Jurkat, Clone E6-1 (cell line): Measurements from ENCODE around the gene CCNY. TPM values are rescaled to one million over a fixed set of nuclear protein-coding genes. Genes with fewer than 3 reads are reported as not detected.
"Not testable (repeated sequence)": the region's sequence is repeated elsewhere in the genome, so short reads cannot be mapped to it uniquely, and the experiment has no call there.

Source experiments
- DNase-seq: peaks from one replicate; pipeline ENCODE4 v3.0.0-alpha.2; 2011; ENCODE audit warnings: low read depth, low spot score
- H3K4me3 ChIP-seq: 2 replicates; pipeline ENCODE4 v1.5.1; 2011; ENCODE audit warnings: mild to moderate bottlenecking, low read length, control low read depth, moderate library complexity
- polyA plus RNA-seq: library from polyadenylated mRNA; unstranded; fragments of >200 nt; gene quantifications from one replicate; pipeline ENCODE4 v1.2.1, GENCODE V29; 2012; ENCODE audit warnings: missing spikeins; ENCODE audit not compliant: insufficient read length, insufficient read depth

CCNY gene
- polyA plus RNA-seq = 43.3 TPM

DNA sequence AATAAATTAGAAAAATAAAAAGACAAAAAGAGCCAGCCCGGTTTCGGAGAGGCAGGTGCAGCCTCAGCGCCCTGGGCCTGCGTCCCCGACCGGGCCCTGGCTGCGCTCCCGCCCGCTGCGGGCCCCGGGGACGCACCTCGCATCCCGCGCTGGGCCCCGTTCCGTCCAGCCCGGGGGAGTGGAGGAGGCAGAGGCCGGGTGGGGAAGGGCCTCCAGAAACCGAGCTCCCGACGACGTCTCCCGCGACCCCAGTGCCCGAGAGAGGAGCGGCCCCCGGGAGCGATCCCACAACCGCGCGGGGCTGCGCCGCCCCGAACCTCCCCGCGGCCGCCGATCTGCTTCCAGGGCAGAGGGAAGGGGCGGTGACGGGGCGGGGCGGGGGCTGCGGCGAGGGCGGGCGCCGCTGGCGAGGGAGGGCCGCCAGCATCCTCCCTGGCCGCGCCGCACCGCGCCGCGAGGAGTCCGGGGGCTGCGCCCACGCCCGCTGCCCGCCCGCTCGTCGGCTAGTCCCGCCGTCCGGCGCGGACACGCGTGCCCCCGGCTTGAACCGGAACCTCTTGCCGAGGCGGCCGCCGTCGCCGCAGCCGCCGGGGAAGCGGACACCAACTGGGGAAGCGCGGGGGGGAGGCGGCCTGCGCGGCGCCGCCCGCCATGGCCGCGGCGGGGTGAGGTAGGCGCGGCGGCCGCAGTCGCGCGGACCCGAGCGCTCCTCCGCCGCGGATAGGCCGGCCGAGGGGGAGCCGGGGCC is at the start of gene CCNY:
Gene CCNY, plus strand, starts transcription at position 426 of the 748 bp plus-strand sequence. CDS start 545 bp downstream, outside the sequence.
- peak within 1 kb of the TSS; percentile 80 for H3K4me3 ChIP-seq
- DNase-seq = peak; percentile 28

DNA sequence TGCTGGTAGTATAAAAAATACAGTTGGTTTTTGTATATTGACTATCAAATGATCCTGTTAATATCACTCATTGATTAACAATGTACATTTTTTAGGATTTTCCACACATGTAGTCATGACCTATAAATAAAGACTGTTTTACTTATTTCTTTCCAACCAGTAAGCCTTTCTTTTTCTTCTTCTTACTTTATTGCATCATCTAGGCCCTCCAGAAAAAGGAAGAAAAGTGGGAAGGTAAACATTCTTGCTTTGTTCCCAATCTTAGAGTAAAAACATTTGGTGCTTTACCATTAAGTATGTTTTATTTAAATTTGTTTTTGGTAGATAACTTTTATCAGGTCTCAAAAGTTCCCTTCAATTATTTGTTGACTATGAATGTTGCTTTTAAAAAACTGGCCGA is 47.1 kb upstream of the CCNY start:
- no peak for DNase-seq
- no peak overlapping the region for H3K4me3 ChIP-seq

DNA sequence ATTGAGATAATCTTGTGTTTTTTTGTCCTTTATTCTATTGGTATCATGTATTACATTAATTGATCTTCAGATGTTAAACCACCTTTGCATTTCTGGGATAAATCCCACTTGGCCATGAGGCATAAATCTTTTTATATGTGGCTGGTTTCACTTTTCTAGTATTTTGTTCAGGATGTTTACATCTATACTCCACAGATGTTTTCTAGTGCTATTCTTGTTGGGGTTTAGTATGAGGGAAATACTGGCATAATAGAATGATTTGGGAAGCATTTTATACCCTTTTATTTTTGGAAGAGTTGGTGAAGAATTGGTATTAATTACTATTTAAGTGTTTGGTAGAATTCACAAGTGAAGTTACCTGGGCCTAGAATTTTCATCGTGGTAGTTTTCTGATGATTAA is 41.8 kb upstream of the CCNY start:
- no peak for DNase-seq

DNA sequence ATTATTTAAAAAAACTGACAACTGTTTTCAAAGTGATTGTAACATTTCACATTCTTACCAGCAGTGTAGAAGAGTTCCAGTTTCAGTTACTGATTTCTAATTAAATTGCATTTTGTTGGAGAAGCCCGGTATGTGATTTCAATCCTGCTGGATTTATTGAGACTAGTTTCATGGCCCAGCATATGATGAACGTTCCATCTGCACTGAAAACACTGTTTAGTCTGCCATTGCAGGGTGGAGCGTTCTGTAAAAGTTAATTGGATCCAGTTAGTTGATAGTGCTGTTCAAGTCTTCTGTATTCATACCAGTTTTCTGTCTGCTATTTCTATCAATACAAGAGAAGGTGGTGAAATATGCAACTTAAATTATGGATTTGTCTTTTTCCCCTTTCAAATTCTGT is 37.3 kb upstream of the CCNY start:
- DNase-seq = no peak
- H3K4me3 ChIP-seq = no peak overlapping the region

More for the DNA sequence above, 41.8 kb upstream of the CCNY start:
- H3K4me3 ChIP-seq = no peak overlapping the region

DNA sequence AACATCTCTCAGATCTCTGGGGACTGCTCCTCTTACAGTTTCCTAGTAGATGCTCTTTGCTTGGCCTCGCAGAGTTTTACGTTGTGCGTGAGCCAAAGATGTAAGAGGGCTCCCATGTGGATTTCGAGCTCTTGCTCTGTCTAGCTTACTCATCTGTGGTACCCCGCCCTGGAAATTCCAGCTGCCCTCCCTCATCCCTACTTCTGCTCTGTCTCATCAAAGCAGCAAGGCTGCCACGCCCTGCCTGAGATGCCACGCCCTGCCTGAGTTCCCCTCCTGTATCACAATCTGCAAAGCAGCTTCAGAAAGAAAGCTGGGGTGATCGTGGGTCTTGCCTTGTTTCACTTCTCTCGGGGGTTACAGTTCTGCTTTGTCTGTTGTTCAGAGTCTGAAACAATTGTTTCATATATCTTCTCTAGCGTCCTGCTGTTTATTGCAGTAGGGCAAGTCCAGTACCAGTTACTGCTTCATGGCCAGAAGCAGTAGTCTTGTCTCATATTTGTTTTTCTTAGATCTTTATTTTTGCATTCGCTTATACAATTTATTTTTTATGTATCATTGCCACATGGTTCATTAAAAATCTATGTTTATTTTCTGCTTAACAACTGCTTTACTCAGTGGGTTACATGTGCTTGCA is 36.1 kb upstream of the CCNY start:
- H3K4me3 ChIP-seq = no peak overlapping the region
- no peak for DNase-seq

DNA sequence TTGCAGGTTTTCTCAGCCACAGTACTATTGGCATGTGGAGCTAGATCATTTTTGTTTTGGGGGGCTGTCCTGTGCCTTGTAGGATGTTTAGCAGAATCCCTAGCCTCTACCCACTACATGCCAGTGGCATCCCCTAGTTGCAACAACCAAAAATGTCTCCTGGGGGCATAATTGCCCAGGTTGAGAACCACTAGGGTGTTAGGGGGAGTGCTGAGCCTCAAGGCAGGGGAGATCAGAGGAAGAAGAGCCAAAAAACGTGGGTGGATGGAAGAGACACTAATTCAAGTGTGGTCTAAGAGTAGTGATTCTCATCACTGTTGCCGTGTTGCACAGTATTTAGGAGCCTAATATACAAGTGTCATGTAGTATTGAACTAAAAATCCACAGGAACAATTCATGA is 31.7 kb upstream of the CCNY start:
- H3K4me3 ChIP-seq = no peak overlapping the region
- peak; percentile 9 for DNase-seq

DNA sequence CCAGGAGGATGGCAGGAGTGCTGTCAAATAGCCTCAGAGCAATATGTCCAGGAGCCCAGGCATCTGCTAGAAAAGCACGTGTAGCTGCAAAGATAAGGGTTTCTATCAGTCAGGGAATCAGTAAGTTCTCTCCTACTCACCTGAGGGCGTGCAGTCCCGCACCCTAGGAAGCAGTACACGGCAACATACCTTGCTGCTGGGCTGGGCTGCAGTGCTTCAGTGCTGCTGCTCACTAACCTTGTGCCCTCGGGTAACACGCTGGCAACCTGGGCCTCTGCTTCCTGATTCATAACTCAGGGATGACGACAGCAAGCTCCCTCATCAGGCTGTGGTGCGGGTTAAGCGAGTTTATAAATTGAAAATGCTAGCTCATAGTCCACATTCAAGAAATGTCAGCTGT is 29.5 kb upstream of the CCNY start:
- no peak for DNase-seq
- no peak overlapping the region for H3K4me3 ChIP-seq

DNA sequence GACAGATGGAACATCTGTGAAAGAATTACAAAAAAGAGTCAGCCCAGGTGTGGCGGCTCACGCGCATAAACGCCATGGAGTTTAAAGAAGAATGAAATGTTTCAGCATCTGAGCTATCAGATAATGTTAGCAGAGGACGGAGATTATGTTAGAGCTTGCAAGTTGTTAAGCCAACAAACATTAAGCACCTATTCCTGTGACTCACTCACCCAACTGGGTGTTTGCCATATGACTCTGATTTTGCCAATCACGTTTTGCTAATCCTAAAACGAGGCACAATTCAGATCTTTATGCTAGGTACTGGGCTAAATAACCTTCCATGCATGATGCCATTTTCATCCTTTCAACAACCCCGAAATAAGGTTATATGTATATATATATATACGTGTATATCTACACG is 29.0 kb upstream of the CCNY start:
- no peak for DNase-seq
- H3K4me3 ChIP-seq = no peak overlapping the region

DNA sequence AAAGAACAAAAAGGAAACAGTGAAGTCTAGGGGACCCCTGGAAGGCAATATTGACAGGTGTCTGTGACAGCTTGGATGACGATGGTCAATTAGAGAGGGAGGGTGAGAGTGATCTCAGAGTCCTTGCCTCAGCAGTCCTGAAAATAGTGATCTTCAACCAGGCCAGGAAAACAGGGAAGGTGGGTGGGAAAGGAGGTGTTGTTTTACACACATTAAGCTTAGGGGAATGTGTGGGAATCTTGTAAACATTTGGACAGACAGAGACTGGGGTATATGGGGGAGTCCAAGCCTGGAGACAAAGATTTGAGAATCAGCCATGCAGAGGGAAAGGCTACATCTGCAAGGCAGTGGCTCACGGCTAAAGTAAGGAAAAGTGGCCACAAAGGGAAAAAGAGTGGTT is 27.5 kb upstream of the CCNY start:
- no peak for DNase-seq
- H3K4me3 ChIP-seq = no peak overlapping the region

DNA sequence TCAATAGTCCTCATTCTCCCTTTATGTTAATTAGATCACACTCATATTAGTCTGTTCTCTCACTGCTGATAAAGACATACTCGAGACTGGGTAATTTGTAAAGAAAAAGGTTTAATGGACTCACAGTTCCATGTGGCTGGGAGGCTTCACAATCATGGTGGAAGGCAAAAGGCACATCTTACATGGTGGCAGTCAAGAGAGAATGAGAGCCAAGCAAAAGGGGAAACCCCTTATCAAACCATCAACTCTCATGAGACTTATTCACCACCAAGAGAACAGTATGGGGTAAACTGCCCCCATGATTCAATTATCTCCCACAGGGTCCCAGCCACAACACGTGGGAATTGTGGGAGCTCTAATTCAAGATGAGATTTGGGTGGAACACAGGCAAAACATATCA is 22.2 kb upstream of the CCNY start:
- not testable (repeated sequence) for H3K4me3 ChIP-seq, DNase-seq

DNA sequence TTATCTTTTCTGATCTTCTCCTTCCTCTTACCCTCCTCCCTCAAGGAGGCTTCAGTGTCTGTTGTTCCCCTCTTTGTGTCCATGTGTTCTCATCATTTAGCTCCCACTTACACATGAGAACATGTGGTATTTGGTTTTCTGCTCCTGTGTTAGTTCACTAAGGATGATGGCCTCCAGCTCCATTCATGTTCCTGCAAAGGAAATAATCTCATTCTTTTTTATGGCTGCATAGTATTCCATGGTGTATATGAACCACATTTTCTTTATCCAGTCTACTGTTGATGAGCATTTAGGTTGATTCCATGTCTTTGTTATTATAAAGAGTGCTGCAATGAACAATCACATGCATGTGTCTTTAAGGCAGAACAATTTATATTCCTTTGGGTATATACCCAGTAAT is 21.1 kb upstream of the CCNY start:
- not testable (repeated sequence) for H3K4me3 ChIP-seq

DNA sequence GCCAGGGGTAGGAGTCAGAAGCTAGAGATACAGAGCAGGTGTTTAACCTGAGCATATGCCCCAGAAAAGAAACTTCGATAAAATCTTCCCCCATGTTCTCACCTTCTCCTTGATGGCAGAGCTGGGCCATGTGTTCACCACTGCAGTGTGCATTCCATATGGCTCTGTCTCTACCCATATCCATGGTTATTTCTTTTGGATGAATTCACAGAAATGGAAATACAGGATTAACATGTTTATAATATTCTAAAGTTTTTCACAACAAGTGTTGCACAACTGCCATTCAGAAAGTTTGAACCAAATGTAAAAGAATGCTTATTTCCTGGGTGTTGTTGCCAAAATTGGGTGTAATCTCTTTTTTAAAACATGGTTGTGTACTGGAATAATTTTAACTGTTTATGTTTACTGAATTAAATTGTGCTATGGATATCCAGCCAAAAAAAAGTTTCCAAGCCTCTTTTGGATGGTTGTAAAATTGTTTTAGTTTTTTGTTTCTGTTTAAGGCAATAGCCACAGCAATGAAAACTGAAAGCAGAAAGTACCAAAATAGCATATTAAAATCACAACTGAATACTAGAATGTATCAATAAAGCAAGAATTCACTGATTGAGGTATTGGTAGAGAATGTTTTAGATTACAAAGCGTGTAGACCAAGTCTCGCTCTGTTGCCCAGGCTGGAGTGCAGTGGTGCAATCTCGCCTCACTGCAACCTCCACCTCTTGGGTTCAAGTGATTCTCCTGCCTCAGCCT is 19.9 kb upstream of the CCNY start:
- DNase-seq = no peak

More for the DNA sequence above, 21.1 kb upstream of the CCNY start:
- not testable (repeated sequence) for DNase-seq

DNA sequence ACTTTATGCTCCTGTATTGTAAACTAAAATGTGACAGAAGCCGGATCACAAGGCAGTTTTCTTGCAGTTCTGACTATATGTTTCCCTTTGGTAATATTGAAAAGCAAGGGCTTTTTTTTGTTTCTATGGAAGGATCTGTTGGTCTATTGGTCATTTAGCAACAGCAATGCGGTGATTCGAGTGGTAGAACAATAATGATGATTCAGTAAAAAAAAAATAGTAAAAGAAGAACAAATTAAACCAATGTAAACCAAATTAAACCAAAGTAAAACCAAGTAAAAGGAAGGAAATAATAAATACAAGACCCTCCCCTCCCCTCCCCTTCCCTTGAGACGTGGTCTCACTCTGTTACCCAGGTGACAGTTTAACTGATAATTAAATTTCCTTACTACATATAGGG is 17.8 kb upstream of the CCNY start:
- no peak for DNase-seq
- H3K4me3 ChIP-seq = no peak overlapping the region

More for the DNA sequence above, 19.9 kb upstream of the CCNY start:
- no peak overlapping the region for H3K4me3 ChIP-seq

DNA sequence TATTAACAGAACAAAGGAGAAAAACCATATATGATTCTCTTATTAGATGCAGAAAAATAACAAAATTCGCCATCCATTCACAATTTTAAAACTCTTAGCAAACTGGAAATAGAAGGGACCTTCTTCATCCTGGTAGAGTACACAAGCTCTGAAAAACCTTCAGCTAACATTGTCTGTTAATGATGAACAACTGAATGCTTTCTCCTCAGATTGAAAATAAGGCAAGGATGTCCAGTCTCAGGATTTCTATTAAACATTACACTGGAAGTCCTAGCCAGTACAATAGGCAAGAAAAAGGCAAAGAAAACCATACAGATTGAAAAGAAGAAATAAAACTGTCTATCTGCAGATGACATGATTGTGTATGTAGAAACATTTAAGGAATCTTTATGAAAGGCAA is 16.0 kb upstream of the CCNY start:
- DNase-seq = no peak
- no peak overlapping the region for H3K4me3 ChIP-seq

DNA sequence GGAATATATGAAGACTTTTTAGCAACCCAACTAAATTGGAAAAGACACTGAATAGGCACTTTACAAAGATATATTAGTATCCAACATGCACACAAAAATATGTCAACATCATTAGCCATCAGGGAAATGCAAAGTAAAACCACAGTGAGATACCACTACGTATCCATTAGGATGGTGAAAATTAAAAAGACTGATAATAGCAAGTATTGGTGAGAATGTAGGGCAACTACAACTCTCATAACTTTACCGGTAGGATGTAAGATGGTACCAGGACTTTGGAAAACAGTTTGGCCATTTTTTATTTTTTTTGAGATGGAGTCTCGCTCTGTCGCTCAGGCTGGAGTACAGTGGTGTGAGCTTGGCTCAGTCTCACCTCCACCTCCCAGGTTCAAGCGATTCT is 13.7 kb upstream of the CCNY start:
- no peak overlapping the region for H3K4me3 ChIP-seq
- DNase-seq = no peak

DNA sequence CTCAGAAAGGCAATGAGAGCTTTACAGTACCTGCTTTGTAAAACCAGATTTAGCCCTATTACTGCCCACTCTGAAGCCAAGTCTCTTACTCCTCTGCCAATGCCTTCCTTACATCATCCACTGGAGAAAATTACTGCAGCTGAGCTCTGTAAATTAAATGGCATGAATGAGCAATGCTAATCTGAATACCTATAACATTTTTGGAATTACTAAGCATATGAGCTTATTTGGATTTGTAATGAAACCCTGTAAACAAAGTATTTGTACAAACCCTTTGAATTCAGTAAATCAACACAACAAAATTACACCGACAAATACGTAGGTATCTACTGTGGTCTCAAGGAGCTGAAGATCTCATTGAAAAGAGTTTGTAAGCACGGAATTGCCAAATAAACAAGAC is 12.1 kb upstream of the CCNY start:
- no peak overlapping the region for H3K4me3 ChIP-seq
- no peak for DNase-seq

DNA sequence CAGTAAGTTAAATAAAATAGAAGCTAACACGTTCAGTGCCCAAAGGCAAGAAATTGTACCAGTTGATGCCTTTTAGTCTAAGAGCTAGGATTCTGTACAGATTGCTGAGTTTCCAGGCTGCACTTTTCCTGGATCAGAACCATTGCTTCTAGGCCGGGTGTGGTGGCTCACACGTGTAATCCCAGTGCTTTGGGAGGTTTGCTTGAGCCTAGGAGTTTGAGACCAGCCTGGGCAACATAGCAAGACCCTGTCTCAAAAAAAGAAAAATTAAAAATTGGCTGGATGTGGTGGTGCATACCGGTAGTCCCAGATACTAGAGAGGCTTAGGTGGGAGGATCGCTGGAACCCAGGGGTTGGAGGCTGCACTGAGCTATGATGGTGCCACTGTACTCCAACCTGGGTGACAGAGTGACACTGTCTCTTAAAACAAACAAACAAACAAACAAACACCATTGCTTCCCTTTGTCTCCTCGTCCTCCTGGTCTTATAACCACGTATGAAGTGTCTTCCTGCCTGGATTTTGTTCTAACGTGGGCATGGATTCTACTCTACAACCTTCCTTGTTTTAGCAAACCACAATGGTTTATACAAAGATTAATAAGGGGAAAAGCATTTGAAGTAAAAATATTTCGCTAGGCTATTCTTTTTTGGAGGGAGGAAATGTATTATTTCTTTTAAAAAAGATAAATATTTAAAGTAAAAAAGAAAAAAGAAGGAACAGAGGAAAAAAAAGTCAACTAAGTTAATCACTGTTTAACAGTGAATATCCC is 9.7 kb upstream of the CCNY start:
- no peak overlapping the region for H3K4me3 ChIP-seq
- no peak for DNase-seq

DNA sequence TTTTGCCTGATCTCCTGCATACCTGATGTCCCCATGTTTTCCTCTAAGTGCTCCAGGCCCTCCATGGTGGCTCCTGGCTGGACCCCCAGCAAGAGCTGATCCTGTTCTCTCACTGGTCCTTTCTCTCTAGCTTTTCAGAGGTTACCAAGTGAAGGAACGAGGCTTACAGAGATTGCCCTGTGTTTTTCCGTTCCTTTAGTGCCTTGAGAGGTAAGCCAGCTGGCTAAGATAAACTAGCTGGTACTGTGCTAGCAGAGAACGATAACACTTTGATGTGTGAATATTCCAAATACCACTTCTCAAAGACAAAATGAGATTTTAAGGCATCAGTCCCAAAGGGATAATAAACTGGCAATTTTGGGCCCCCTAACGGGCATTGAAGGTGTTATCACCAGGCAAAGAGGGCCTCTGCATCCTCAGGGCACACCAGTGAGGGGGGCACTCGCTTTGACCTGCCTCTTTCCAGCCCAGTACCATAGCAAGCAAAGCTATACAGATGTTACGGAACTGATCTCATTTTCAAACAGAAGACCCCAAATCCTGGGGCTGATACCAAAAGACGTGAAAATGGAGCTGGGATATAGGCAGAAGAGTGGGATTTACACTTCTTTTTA is 8.4 kb upstream of the CCNY start:
- no peak overlapping the region for H3K4me3 ChIP-seq
- no peak for DNase-seq

DNA sequence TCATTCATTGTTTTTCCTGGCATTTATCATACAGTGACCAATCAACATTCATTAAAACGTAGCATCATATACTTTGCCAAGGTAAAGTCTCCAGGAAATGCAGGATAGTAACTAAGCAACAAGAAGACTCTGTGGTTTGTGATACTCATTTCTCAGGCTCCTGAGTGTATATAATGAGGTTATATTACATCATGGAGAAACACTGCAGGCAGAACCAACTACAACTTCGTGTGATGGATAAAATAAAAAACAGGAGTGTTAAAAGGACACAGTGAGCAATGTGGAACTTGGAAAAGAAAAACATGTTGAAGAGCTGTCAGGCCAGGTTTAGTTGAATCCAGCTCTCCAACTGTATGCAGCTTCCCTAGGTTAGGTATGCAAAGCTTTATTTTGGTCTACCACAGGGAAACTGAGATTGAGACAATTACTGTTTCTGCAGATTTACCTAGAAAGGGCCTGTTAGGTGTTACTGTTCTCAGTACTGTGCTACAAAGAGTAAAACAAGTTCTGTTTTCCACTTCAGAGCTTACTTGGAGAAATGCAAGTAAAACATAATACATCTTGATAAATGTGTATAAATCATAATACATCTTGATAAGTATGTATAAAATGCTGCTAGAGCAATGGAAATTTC is 7.8 kb upstream of the CCNY start:
- H3K4me3 ChIP-seq = no peak overlapping the region
- no peak for DNase-seq
